Omental fat pad (tissue), 4 donors: Measurements from ENCODE around the gene CCDC24. TPM values are rescaled to one million over a fixed set of nuclear protein-coding genes. Genes with fewer than 3 reads are reported as not detected.
A peak's percentile ranks its signal among the peaks of the same experiment; 100 is the strongest.

Experiments
- ATAC-seq: fragments of 150-250 bp; one replicate; pipeline ENCODE4 v1.9.1; 2016; ENCODE audit warnings: mild to moderate bottlenecking, moderate library complexity; ENCODE audit not compliant: low FRiP score
- DNase-seq: peaks from one replicate; pipeline ENCODE4 v3.0.0-alpha.2; 2019; ENCODE audit warnings: low spot score
- total RNA-seq, 4 donors: library from RNA; depleted of rRNA; stranded (reverse); fragments of >200 nt; gene quantifications; one replicate each; pipeline ENCODE4 v1.1.0, GENCODE V29; 2016
- TF ChIP-seq, protein P1 (sequence below), 3 donors: fragments of 450-650 bp; IDR thresholded peaks; one replicate each; pipeline ENCODE4 v1.5.1; 2016 to 2017; ENCODE audit warnings: antibody characterized with exemption in 3 of 3, mild to moderate bottlenecking in 3 of 3, moderate library complexity in 2 of 3

The CCDC24 gene
- total RNA-seq, 4 donors from 2014 or later, result 2.3 to 3.6 (median 2.8) TPM

DNA sequence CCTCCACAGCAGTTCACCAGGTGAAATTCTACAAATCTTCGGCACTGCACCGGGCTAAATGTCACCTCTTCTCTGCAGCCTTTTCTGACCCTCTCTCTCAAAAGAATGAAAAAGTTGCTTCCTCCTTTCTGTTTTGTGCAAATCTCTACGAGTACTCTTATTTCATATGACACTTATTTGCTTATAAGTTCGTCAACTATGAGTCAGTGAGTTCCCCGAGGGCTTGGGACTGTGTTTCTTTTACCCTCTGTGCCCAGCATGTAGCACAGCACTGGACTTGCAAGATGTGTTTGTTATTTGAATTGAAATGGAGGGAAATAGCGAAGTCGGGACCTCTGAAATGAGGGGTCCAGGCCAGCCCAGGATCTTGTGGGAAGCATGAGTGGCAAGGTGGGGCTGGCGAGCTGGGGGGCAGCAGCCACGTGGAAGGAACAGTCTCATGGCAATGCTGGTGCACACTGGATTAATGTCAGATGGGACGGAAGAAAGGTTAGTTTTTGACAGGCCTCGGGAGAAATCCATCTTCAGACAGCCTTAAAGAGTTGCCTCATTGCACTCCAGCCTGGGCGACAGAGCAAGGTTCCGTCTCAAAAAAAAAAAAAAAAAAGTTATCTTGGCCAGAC lies 33.6 kb downstream of the CCDC24 start:
- ATAC-seq (no peak), DNase-seq (no peak)
- TF ChIP-seq, protein P1, sequence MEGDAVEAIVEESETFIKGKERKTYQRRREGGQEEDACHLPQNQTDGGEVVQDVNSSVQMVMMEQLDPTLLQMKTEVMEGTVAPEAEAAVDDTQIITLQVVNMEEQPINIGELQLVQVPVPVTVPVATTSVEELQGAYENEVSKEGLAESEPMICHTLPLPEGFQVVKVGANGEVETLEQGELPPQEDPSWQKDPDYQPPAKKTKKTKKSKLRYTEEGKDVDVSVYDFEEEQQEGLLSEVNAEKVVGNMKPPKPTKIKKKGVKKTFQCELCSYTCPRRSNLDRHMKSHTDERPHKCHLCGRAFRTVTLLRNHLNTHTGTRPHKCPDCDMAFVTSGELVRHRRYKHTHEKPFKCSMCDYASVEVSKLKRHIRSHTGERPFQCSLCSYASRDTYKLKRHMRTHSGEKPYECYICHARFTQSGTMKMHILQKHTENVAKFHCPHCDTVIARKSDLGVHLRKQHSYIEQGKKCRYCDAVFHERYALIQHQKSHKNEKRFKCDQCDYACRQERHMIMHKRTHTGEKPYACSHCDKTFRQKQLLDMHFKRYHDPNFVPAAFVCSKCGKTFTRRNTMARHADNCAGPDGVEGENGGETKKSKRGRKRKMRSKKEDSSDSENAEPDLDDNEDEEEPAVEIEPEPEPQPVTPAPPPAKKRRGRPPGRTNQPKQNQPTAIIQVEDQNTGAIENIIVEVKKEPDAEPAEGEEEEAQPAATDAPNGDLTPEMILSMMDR (IDR thresholded peaks at IDR 0.05), result no peak

DNA sequence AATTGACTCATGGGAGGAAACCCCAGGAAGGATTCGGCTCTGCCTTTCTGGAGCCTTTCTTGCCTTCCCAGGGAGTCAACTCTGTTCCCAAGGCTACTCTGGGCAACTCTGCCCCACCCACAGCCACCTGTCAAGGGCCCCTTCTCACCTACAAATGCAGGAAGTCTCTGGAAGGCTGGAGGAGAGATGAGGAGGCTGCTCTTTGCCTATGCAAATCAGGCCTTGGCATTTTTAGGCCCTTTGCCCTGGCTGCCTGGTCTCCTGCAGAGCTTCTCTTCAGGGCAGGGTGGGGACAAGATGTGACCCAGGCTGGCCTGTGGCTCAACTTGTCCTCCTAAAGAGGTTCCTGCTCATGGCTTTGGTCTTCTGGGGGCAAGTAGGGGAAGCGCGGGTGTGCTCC lies 34.4 kb downstream of the CCDC24 start:
- no peak for ATAC-seq
- DNase-seq, result no peak
- TF ChIP-seq, protein P1 (IDR thresholded peaks at IDR 0.05), result no peak

DNA sequence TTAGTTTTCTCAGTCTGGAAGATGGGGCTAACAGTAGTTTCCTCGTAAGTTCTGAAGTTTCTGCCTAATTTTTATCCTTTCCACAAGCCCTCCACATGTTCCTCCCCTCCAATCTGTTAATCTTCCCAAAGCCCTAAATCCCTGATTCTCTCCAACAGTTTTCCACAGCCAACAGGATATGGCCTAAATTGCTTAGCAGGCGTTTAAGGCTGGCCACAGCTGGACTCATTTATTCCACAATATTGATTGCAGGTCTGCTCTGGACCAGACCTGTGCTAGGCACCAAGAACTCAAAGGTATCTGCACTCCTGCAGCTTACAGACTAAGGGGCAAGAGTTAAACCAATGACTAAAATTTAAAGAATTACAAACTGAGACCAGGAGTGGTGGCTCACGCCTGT lies 35.9 kb downstream of the CCDC24 start:
- DNase-seq (no peak), ATAC-seq (no peak)
- TF ChIP-seq, protein P1 (IDR thresholded peaks at IDR 0.05), result no peak

DNA sequence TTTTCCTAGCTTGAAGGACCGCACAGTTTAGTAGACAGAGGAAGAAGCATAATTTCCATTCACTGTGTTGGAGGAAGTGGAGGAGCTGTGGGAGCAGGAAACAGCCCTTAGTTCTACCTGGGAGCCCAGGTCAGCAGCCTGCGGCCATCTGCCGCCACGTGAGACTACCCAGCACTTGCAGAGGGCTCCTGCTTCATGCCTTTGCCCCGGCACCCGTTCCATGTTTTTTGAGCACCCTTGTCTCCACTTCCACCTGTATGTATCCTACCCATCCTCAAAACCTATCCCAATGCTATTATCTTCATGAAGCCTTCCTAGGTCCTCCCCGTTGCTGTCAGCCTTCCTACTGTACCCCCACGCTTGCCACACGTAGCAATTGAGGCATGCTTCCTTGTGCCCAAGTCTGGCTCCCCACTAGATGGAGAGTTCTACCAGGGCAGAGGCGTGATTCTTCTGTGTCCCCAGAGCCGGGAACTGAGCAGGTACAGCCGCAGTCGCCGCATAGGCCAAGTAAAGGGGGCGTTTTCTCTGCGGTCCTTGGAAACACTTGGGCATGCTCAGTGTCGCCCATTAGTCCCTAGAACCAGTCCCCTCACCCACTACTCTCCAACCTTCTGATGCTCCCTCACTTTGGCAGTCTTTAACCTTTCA lies 38.0 kb downstream of the CCDC24 start:
- peak; percentile 8 for ATAC-seq
- TF ChIP-seq, protein P1 (IDR thresholded peaks at IDR 0.05), result no peak
- no peak for DNase-seq

DNA sequence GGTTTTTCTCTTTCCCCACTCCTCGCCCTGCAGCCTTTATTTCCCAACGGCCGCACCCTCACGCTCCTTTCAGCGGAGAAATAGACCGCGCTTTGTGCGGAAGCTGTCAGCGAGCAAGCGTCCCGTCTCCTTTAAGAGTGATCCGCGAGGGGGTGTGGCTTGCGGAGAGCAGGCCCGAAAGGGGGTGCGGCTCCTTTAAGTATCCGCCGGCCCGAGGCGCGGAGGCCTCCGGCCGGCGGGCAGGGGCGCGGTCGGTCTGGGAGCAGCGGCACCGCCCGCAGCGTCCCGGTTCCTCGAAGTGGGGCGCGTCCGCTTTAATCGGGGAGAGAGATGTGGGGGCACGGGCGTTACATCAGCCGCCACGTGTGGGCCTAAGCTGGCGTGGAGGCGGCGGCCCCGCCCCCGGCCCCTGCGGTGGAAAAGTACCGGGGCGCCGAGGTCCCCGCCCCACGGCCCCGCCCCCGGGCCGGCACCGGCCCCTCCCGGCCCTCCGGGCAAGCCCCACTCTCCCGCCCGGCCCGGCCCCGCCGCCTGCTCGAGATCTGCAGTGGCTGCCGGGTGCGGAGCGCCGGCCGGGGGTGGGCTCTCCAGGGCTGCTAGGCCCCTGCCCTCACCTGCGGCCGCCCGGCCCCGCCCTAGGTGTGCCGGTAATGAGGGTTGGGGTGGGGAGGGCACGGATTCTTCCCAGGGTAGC lies 38.7 kb downstream of the CCDC24 start:
- TF ChIP-seq, protein P1 (IDR thresholded peaks at IDR 0.05), result no peak
- ATAC-seq, result peak; percentile 87
- peak; percentile 68 for DNase-seq

DNA sequence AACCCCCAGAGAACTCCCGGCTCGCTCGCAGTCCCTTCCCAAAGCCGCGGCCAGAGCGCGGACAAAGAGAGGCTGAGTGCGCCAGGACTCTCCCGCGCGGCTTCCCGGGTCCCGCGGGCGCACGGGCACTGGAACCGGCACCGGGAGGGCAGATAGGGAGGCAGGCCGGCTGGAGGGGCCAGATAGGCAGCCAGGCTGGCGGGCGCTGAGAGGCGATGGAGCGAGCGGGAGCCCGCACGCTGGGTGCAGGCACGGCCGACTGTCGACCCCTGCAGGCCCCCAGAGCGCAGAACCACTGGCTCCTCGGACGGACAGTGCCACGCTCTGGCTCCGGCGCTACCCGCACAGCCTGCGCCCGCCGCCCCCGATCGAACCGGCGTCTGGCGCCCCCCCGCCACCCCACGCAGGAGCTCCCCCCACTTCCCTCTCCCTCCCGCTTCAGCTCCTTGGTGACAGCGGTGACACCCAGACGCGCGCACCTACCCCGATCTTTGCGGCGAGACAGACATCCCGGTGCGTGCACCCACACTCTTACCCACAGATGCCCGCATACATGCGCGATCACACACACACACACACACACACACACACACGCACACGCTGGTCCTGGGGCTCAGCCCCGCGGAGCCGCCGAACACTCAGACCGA lies 39.3 kb downstream of the CCDC24 start:
- TF ChIP-seq, protein P1 (IDR thresholded peaks at IDR 0.05), result no peak
- no peak for DNase-seq

More for the DNA sequence above, 39.3 kb downstream of the CCDC24 start:
- ATAC-seq, result peak; percentile 11
